SK-N-SH treated with all-trans-retinoic acid at 6 μM for 48 hours (cell line): ENCODE data around the gene KDF1.

Source experiments
- CREB5 ChIP-seq: fragments of 250-450 bp; sonication (Bioruptor Pico); IDR thresholded peaks from 2 replicates; pipeline ENCODE4 v1.5.1; 2020; ENCODE audit warnings: low read depth, mild to moderate bottlenecking, moderate library complexity
- CSDC2 ChIP-seq: fragments of 250-450 bp; sonication (Bioruptor Pico); IDR thresholded peaks from 2 replicates; pipeline ENCODE4 v1.5.0; 2020; ENCODE audit warnings: mild to moderate bottlenecking, moderate library complexity
- TCF4 ChIP-seq: fragments of 250-450 bp; sonication (Bioruptor Pico); IDR thresholded peaks from 2 replicates; pipeline ENCODE4 v1.8.0; 2021; ENCODE audit warnings: mild to moderate bottlenecking, moderate library complexity, borderline replicate concordance
- TSHZ2 ChIP-seq: fragments of 250-450 bp; sonication (Bioruptor Pico); IDR thresholded peaks from 2 replicates; pipeline ENCODE4 v1.5.0; 2020; ENCODE audit warnings: mild to moderate bottlenecking, moderate library complexity
- ZFP30 ChIP-seq: fragments of 450-650 bp; formaldehyde crosslinking; IDR thresholded peaks from 2 replicates; pipeline ENCODE4 v1.5.0; 2022; ENCODE audit warnings: mild to moderate bottlenecking, moderate library complexity
- ZNF565 ChIP-seq: fragments of 450-650 bp; formaldehyde crosslinking; conservative IDR thresholded peaks from 2 replicates; pipeline ENCODE4 v1.5.0; 2020; ENCODE audit warnings: low read depth, mild to moderate bottlenecking, moderate library complexity
- TF ChIP-seq, protein P1 (sequence below): fragments of 250-450 bp; sonication (Bioruptor Pico); IDR thresholded peaks from 2 replicates; pipeline ENCODE4 v1.8.0; 2020; ENCODE audit warnings: mild to moderate bottlenecking, moderate library complexity, borderline replicate concordance

- no peak for TF ChIP-seq ZNF565 (CRISPR knock-in tag)
- no peak for TF ChIP-seq TCF4
- TF ChIP-seq, protein P1, sequence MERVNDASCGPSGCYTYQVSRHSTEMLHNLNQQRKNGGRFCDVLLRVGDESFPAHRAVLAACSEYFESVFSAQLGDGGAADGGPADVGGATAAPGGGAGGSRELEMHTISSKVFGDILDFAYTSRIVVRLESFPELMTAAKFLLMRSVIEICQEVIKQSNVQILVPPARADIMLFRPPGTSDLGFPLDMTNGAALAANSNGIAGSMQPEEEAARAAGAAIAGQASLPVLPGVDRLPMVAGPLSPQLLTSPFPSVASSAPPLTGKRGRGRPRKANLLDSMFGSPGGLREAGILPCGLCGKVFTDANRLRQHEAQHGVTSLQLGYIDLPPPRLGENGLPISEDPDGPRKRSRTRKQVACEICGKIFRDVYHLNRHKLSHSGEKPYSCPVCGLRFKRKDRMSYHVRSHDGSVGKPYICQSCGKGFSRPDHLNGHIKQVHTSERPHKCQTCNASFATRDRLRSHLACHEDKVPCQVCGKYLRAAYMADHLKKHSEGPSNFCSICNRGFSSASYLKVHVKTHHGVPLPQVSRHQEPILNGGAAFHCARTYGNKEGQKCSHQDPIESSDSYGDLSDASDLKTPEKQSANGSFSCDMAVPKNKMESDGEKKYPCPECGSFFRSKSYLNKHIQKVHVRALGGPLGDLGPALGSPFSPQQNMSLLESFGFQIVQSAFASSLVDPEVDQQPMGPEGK (CRISPR knock-in tag) = no peak
- TF ChIP-seq CSDC2 (CRISPR knock-in tag) = no peak
- TF ChIP-seq CREB5 (CRISPR knock-in tag) = no peak
- no peak for TF ChIP-seq ZFP30 (CRISPR knock-in tag)
- TF ChIP-seq TSHZ2 (CRISPR knock-in tag) = no peak
These were observed 27.7 kb downstream of the KDF1 start for GRCh38 chr1:26932531-26932930.
